K562 (cell line): ENCODE results near the gene HOXA11. TPM values are rescaled to one million over a fixed set of nuclear protein-coding genes. Genes with fewer than 3 reads are reported as not detected.

ENCODE experiments used
- ATAC-seq: fragments of 200-7000 bp; cut with Tn5 transposase; 3 replicates; pipeline ENCODE4 v1.9.1; 2020; ENCODE audit warnings: moderate library complexity
- BruUV-seq: library from RNA; stranded (reverse); fragments of 400-500 nt; replicated peaks from 2 replicates; lab custom pipeline; 2021; lab: Mats Ljungman, UMichigan
- CTCF ChIA-PET: fragments of 300-600 bp; formaldehyde crosslinking; extraction: SDS; loops from one replicate; lab custom pipeline; 2021; ENCODE audit warnings: low intra/inter-chr PET ratio; lab: Yijun Ruan, JAX
- POLR2A ChIA-PET: fragments of 300-600, 350-650 bp; sonication (Branson Sonifier 250); formaldehyde crosslinking; extraction: SDS; loops from one replicate; lab custom pipeline; 2021; ENCODE audit warnings: antibody characterized with exemption, inconsistent platforms; lab: Yijun Ruan, JAX
- DNase-seq, 4 experiments: peaks; one replicate each; pipeline versions ENCODE4 v3.0.0 to v3.0.0-alpha.2; 2011 to 2018; ENCODE audit warnings: low spot score in 3 of 4, mixed read lengths in 3 of 4; ENCODE audit errors: extremely low read depth in 1 of 4
- FAIRE-seq: peaks from 2 replicates; lab custom pipeline; 2011; peaks lifted over from hg19 to GRCh38; lab: Jason Lieb, UNC
- H2AFZ ChIP-seq: 2 replicates; pipeline ENCODE4 v1.6.0; 2011; ENCODE audit warnings: low read depth, low read length, control low read depth, inconsistent platforms
- H3K27ac ChIP-seq: fragments of 200-600 bp; 3 replicates; pipeline ENCODE4 v1.8.0; 2011; ENCODE audit warnings: low read depth, mild to moderate bottlenecking, control low read depth, inconsistent platforms, low read length, moderate library complexity, mixed read lengths; ENCODE audit errors: extremely low read depth
- H3K27me3 ChIP-seq, 2 experiments: fragments of 300-600 bp in 1 of 2; 2 replicates in 1 of 2; 3 replicates in 1 of 2; pipeline versions ENCODE4 v1.6.0 to v1.8.0; 2011; ENCODE audit warnings: inconsistent platforms in 2 of 2, low read length in 2 of 2, mild to moderate bottlenecking in 1 of 2, mixed read lengths in 1 of 2, moderate library complexity in 1 of 2; ENCODE audit not compliant: control insufficient read depth in 2 of 2, insufficient read depth in 2 of 2
- H3K36me3 ChIP-seq: fragments of 300-600 bp; 3 replicates; pipeline ENCODE4 v1.8.0; 2011; ENCODE audit warnings: mild to moderate bottlenecking, low read length, inconsistent platforms; ENCODE audit not compliant: control insufficient read depth, insufficient read depth
- H3K4me1 ChIP-seq, 2 experiments: fragments of 200-600 bp in 1 of 2; replicated peaks in 1 of 2; 2 replicates in 1 of 2; 3 replicates in 1 of 2; pipeline versions ENCODE4 v1.5.1 to v1.8.0; 2011; ENCODE audit warnings: inconsistent platforms in 2 of 2, low read length in 2 of 2, mild to moderate bottlenecking in 1 of 2, mixed read lengths in 1 of 2, moderate library complexity in 1 of 2; ENCODE audit not compliant: control insufficient read depth in 2 of 2, insufficient read depth in 2 of 2
- H3K4me2 ChIP-seq: 2 replicates; pipeline ENCODE4 v1.6.1; 2011; ENCODE audit warnings: low read length, control low read depth, inconsistent platforms, mixed read lengths; ENCODE audit not compliant: insufficient read depth
- H3K4me3 ChIP-seq: fragments of 200-600 bp; sonication (generic), shearing (Covaris generic); 2 replicates; pipeline ENCODE4 v1.5.1; 2016; ENCODE audit warnings: control low read depth, inconsistent platforms
- H3K79me2 ChIP-seq: fragments of 200-600 bp; 3 replicates; pipeline ENCODE4 v1.8.0; 2011; ENCODE audit warnings: low read length, inconsistent platforms; ENCODE audit not compliant: control insufficient read depth, insufficient read depth
- H3K9ac ChIP-seq, 2 experiments: 2 replicates each; pipeline versions ENCODE4 v1.6.0 to v1.6.1; 2011; ENCODE audit warnings: low read depth in 2 of 2, low read length in 2 of 2, control low read depth in 1 of 2, inconsistent platforms in 1 of 2, mild to moderate bottlenecking in 1 of 2, mixed read lengths in 1 of 2; ENCODE audit not compliant: insufficient read depth in 1 of 2
- H3K9me1 ChIP-seq: one replicate; pipeline ENCODE4 v1.6.0; 2011; ENCODE audit warnings: inconsistent platforms, mild to moderate bottlenecking, low read length, moderate library complexity; ENCODE audit not compliant: control insufficient read depth, insufficient read depth
- H3K9me3 ChIP-seq: replicated peaks from 2 replicates; pipeline ENCODE4 v1.5.1; 2011; ENCODE audit warnings: low read depth, low read length, inconsistent platforms; ENCODE audit not compliant: control insufficient read depth, insufficient read depth
- H4K20me1 ChIP-seq: replicated peaks from 2 replicates; pipeline ENCODE4 v1.6.1; 2011; ENCODE audit warnings: low read length, inconsistent platforms, mixed read lengths; ENCODE audit not compliant: control insufficient read depth, insufficient read depth
- BRD4 ChIP-seq: fragments of 200-600 bp; sonication (generic); IDR thresholded peaks from 2 replicates; pipeline ENCODE4 v1.6.1; 2017; ENCODE audit warnings: inconsistent platforms
- E2F5 ChIP-seq: sonication (generic); formaldehyde crosslinking; IDR thresholded peaks from 2 replicates; pipeline ENCODE4 v1.8.0; 2022; ENCODE audit warnings: mild to moderate bottlenecking, missing genetic modification reagents
- IRF1 ChIP-seq: sonication (generic); formaldehyde crosslinking; IDR thresholded peaks from 2 replicates; pipeline ENCODE4 v1.8.0; 2022; ENCODE audit warnings: missing genetic modification reagents, mild to moderate bottlenecking, borderline replicate concordance
- JUN ChIP-seq, 2 experiments: sonication (generic) in 1 of 2; formaldehyde crosslinking in 1 of 2; IDR thresholded peaks; 2 replicates each; pipeline versions ENCODE4 v1.6.1 to v1.8.0; 2012 to 2022; ENCODE audit warnings: borderline replicate concordance in 2 of 2, mild to moderate bottlenecking in 2 of 2, improper control_type of control experiment in 1 of 2, low read depth in 1 of 2, low read length in 1 of 2, missing genetic modification reagents in 1 of 2
- NCOA1 ChIP-seq: fragments of 450-650 bp; IDR thresholded peaks from 2 replicates; pipeline ENCODE4 v1.6.1; 2016; ENCODE audit warnings: low read depth
- POLR2A ChIP-seq: fragments of 450-650 bp; conservative IDR thresholded peaks from 2 replicates; pipeline ENCODE4 v1.6.1; 2016
- USF2 ChIP-seq: sonication (generic); formaldehyde crosslinking; IDR thresholded peaks from 2 replicates; pipeline ENCODE4 v1.5.0; 2020; ENCODE audit warnings: missing genetic modification reagents
- ZNF263 ChIP-seq: sonication (generic); formaldehyde crosslinking; IDR thresholded peaks from 2 replicates; pipeline ENCODE4 v1.8.0; 2022; ENCODE audit warnings: mild to moderate bottlenecking, missing genetic modification reagents, borderline replicate concordance
- WGBS: fragments of 100-300 bp; shearing (Covaris generic); methylation state at CpG from one replicate; pipeline ENCODE4 v1.1.6; 2016; ENCODE audit warnings: low coverage, mixed read lengths; ENCODE audit not compliant: insufficient coverage; ENCODE audit errors: missing lambda C conversion rate; 5-methylcytosine and 5-hydroxymethylcytosine counted together
- in situ Hi-C: fragments of 300-500 bp; cut with MboI; formaldehyde crosslinking; loops from 4 replicates; pipeline ENCODE4 v1.15.0; 2018; ENCODE audit warnings: inconsistent platforms, mixed read lengths
- intact Hi-C: fragments of 100-400 bp; cut with micrococcal nuclease; formaldehyde crosslinking; loops from 2 replicates; pipeline ENCODE4 v1.14.2; 2022
- polyA plus RNA-seq, 8 experiments: library from polyadenylated mRNA; depleted of rRNA in 4 of 8; stranded (reverse) in 5 of 8; unstranded in 3 of 8; fragments of >200 nt; fragmentation: Nextera tagmentation in 2 of 8; fragmentation: Illumina TruSeq in 1 of 8; extraction: Ambion mirVana in 2 of 8; extraction: Trizol in 1 of 8; gene quantifications; 2 replicates each; pipeline versions ENCODE4 v1.2.1 to v1.2.3, GENCODE V29; 2011 to 2014; ENCODE audit warnings: inconsistent platforms in 1 of 8, missing spikeins in 1 of 8
- total RNA-seq, 7 experiments: library from RNA; depleted of rRNA in 6 of 7; stranded (reverse); fragments of >200 nt in 6 of 7; fragmentation: Illumina TruSeq in 2 of 7; extraction: Trizol in 2 of 7; gene quantifications; 2 replicates each; pipeline versions ENCODE4 v1.2.1 to v1.2.3, GENCODE V29; 2011 to 2021; ENCODE audit warnings: low replicate concordance in 1 of 7

The HOXA11 gene
- total and polyA plus RNA-seq, 9 of the 15 experiments (the other 6 are each of a cell fraction or from before 2014, with no cell fraction given): not detected

- TF ChIP-seq JUN (IDR thresholded peaks at IDR 0.05; ENCODE audit: borderline replicate concordance, low read depth, low read length) (no peak), JUN (CRISPR knock-in tag; IDR thresholded peaks at IDR 0.05; ENCODE audit: borderline replicate concordance) (no peak), NCOA1 (no peak), E2F5 (no peak), ZNF263 (CRISPR knock-in tag) (no peak), BRD4 (no peak), IRF1 (CRISPR knock-in tag) (no peak), POLR2A (no peak)
Observed at GRCh38 chr7:27156916-27157701, 27.9 kb downstream of the HOXA11 start (continued).

GRCh38 chr7:27156508-27156898 is 28.5 kb downstream of the HOXA11 start, which contains the start of gene HOXA7:
Gene HOXA7, minus strand, starts transcription at chr7:27156675. Its CDS starts 130 bp downstream, at chr7:27156545.
- in situ Hi-C loops: loop anchor here (25.0 kb wide), 3 partner anchors 644 to 1269 kb away; no protein-coding TSS in a partner anchor
- H2AFZ ChIP-seq: no peak within 1 kb of the TSS
- H3K27me3 ChIP-seq: peaks cover 21 to 84% of the 10 kb centered on the region in 2 experiments; a peak in 4 of 5 replicates
- no peak within 1 kb of the TSS for H3K9ac ChIP-seq
- DNase-seq: no peak
- BruUV-seq: no TSS peak
- no peak within 1 kb of the TSS for H3K27ac ChIP-seq
- H3K4me1 ChIP-seq: peaks cover 0 to 16% of the 10 kb centered on the region in 2 experiments; a peak in 2 of 5 replicates
- ATAC-seq: no peak
- H3K4me3 ChIP-seq: no peak within 1 kb of the TSS
- WGBS: 25% methylated on average over 17 of the region's 33 CpGs
- H3K79me2 ChIP-seq: no peaks in the 10 kb centered on the region
- POLR2A ChIA-PET: interaction anchor here (0.6 kb wide), 1 partner anchor 509 kb away, joined by 4 read pairs; no protein-coding TSS in a partner anchor
- CTCF ChIA-PET: interaction anchor here (0.6 kb wide), 1 partner anchor 462 kb away, joined by 3 read pairs; no protein-coding TSS in a partner anchor
- H3K4me2 ChIP-seq: no peak within 1 kb of the TSS
- no peaks in the 10 kb centered on the region for H3K9me1 ChIP-seq
- FAIRE-seq: no peak
- no peaks in the 10 kb centered on the region for H3K36me3 ChIP-seq
- H3K9me3 ChIP-seq: no peaks in the 10 kb centered on the region
- intact Hi-C loops: no loop called here
- H4K20me1 ChIP-seq: no peaks in the 10 kb centered on the region
- peak; percentile 6; the same call in 1 of the 2 replicates for TF ChIP-seq USF2 (CRISPR knock-in tag)
